Activated T-helper 17 cell treated with anti-CD3 and anti-CD28 coated beads, Interleukin-2, amount 50 U/mL, for 72 hours (primary cell): ENCODE measurements around the gene PACSIN2. TPM values are rescaled to one million over a fixed set of nuclear protein-coding genes. Genes with fewer than 3 reads are reported as not detected.
A peak's percentile ranks its signal among the peaks of the same experiment; 100 is the strongest.
"Not testable (repeated sequence)": the region's sequence is repeated elsewhere in the genome, so short reads cannot be mapped to it uniquely, and the experiment has no call there.

Experiments
- ATAC-seq: fragments of 150-1000 bp; cut with Tn5 transposase; replicated peaks from 2 replicates; pipeline ENCODE4 v1.10.0; 2021; ENCODE audit warnings: mild to moderate bottlenecking, moderate library complexity
- H3K27ac Mint-ChIP-seq: one replicate; pipeline ENCODE4 v1.8.0; 2022; ENCODE audit warnings: mixed read lengths
- H3K27me3 Mint-ChIP-seq: one replicate; pipeline ENCODE4 v1.8.0; 2022; ENCODE audit warnings: mixed read lengths
- H3K36me3 Mint-ChIP-seq: one replicate; pipeline ENCODE4 v1.8.0; 2022; ENCODE audit warnings: low read depth, mild to moderate bottlenecking, mixed read lengths
- H3K4me1 Mint-ChIP-seq: one replicate; pipeline ENCODE4 v1.8.0; 2022; ENCODE audit warnings: mixed read lengths
- H3K4me3 Mint-ChIP-seq: one replicate; pipeline ENCODE4 v1.8.0; 2022; ENCODE audit warnings: mild to moderate bottlenecking, mixed read lengths
- H3K9me3 Mint-ChIP-seq: one replicate; pipeline ENCODE4 v1.8.0; 2022; ENCODE audit warnings: mixed read lengths
- total RNA-seq, 2 donors: library from RNA; stranded (reverse); gene quantifications; one replicate each; pipeline ENCODE4 v1.2.3, GENCODE V29; 2022

PACSIN2 gene
- total RNA-seq, 2 donors from 2014 or later, result 22.9 to 26.3 TPM

DNA sequence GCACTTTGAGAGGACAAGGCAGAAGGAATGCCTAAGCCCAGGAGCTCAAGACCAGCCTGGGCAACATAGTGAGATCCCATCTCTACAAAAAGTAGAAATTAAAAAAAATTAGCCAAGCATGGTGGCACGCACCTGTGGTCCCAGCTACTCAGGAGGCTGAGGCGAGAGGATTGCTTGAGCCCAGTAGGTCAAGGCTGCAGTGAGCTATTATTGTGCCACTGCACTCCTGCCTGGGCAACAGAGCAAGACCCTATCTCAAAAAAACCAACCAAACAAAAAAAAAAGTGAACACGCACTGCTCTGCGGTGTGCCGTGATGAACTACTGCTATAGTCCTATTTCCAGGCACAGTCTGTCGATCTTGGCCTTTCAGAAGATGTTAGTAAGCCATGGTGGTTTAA lies 97.6 kb downstream of the PACSIN2 start:
- not testable (repeated sequence) for H3K9me3 Mint-ChIP-seq, H3K27me3 Mint-ChIP-seq, H3K27ac Mint-ChIP-seq, ATAC-seq, H3K36me3 Mint-ChIP-seq, H3K4me3 Mint-ChIP-seq
- peaks cover 13% of the 10 kb centered on the region for H3K4me1 Mint-ChIP-seq

DNA sequence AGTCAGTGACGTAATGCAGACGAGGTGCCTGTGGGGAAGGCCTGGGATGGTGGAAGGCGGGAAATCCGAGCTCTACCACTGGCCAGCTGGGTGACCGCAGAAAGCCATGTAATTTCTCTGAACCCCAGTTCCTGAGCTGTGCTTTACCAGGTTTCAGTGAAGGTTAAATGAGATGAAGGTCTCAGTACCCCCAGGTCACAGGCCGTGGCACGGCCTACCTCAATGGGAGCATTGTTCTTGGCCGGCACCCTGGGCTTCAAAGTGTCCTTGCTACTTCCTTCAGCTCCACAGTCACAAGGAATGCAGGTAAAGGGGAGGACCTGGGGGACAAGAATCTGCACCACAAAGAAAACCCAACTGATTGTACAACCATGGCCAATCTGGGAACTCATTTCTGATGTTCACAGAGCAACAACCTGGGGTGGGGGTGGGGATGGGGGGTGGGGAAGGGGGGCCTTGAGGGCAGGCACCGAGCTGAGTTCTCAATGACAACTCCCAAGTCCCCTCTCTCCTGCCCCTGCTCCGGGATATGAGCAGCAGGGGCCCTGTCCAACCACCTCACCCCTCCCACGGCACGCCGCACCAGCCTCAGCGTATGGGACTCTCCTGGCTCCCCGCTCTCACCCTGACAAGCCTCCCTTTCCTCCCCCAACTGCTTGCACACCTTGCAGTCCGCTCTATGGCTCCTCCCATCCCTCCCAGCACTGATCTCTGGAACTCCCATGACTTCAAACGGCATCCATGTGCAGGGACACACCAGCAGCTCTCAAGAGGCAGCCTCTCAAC lies 98.8 kb downstream of the PACSIN2 start:
- Mint-ChIP-seq H3K4me3 (no peak overlapping the region), H3K4me1 (peaks cover 13% of the 10 kb centered on the region), H3K9me3 (no peaks in the 10 kb centered on the region), H3K27me3 (no peaks in the 10 kb centered on the region), H3K27ac (peak overlapping the region; percentile 52), H3K36me3 (peaks cover 7% of the 10 kb centered on the region)
- no peak for ATAC-seq

DNA sequence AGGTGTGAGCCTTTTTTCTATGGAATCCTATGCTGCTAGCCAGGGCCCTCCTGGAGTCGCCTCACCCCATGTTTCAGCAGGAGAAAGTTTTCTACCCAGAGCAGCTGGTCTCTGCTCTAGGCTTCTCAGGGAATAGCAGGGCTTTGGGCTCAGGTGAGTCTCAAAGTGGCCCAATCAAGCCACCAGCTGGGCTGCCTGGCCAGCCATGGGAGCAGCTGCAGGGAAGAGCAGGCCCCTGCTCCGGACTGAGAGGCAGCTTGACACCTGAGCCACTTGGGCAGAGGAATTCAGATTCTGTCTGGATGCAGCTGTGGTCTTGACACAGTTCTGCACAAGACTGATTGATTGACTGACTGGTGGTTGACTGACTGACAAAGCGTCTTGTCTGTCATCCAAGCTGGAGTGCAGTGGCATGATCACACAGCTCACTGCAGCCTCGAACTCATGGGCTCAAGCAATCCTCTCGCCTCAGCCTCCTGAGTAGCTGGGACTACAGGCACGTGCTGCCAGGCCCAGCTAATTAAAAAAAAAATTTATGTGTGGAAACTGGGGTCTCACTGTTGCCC lies 100.4 kb downstream of the PACSIN2 start:
- no peak for ATAC-seq

DNA sequence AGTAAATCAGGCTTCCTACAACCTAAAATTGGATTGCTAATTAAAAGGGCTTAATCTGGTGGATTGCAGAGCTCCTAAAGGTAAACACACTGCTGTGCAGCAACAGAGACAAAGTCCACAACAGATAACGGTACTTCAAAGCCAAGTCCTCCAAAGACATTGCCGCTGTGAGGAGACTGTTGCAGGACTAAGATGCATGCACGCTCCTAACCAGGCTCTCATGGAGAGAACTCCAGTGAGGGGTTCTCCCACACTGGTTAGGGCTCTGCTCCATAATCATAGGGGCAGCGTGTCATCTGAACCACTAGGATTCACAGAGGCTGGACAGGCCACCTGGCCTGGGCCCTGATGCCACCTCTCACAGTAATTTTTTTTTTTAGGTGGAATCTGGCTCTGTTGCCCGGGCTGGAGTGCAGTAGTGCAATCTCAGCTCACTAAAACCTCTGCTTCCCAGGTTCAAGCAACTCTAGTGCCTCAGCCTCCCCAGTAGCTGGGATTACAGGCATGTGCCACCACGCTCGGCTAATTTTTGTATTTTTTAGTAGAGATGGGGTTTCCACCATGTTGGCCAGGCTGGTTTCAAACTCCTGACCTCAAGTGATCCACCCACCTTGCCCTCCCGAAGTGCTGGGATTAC lies 101.0 kb downstream of the PACSIN2 start:
- no peak for ATAC-seq
- H3K9me3 Mint-ChIP-seq, result no peaks in the 10 kb centered on the region
- no peak overlapping the region for H3K4me3 Mint-ChIP-seq
- H3K27ac Mint-ChIP-seq, result no peak overlapping the region
- peaks cover 13% of the 10 kb centered on the region for H3K4me1 Mint-ChIP-seq
- H3K27me3 Mint-ChIP-seq, result no peaks in the 10 kb centered on the region
- H3K36me3 Mint-ChIP-seq, result peaks cover 16% of the 10 kb centered on the region

More for the DNA sequence above, 100.4 kb downstream of the PACSIN2 start:
- Mint-ChIP-seq H3K27me3 (no peaks in the 10 kb centered on the region), H3K4me1 (peaks cover 13% of the 10 kb centered on the region), H3K4me3 (no peak overlapping the region), H3K27ac (no peak overlapping the region), H3K36me3 (peaks cover 10% of the 10 kb centered on the region), H3K9me3 (no peaks in the 10 kb centered on the region)

DNA sequence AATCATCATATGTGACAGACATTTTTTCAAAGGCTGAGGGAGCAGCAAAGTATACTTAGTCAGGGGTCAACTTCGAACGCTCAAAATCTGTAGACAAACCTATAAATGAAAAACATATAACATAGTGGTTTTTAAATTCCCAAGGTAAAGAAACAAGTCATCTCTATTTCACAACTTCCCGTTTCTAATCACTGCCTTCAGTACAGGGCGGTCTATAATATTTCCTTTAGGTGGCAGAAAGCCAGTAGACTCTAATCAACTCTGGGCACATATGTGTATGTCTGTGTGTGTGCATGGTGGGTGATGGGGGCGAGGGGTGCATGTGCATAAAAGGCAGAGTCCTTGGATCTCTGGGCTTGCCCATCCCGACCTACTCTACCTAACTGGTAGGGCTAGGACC lies 102.9 kb downstream of the PACSIN2 start:
- H3K4me1 Mint-ChIP-seq, result peaks cover 12% of the 10 kb centered on the region
- no peak overlapping the region for H3K27ac Mint-ChIP-seq
- no peaks in the 10 kb centered on the region for H3K27me3 Mint-ChIP-seq
- H3K4me3 Mint-ChIP-seq, result no peak overlapping the region
- ATAC-seq, result no peak
- peaks cover 23% of the 10 kb centered on the region for H3K36me3 Mint-ChIP-seq
- no peaks in the 10 kb centered on the region for H3K9me3 Mint-ChIP-seq

DNA sequence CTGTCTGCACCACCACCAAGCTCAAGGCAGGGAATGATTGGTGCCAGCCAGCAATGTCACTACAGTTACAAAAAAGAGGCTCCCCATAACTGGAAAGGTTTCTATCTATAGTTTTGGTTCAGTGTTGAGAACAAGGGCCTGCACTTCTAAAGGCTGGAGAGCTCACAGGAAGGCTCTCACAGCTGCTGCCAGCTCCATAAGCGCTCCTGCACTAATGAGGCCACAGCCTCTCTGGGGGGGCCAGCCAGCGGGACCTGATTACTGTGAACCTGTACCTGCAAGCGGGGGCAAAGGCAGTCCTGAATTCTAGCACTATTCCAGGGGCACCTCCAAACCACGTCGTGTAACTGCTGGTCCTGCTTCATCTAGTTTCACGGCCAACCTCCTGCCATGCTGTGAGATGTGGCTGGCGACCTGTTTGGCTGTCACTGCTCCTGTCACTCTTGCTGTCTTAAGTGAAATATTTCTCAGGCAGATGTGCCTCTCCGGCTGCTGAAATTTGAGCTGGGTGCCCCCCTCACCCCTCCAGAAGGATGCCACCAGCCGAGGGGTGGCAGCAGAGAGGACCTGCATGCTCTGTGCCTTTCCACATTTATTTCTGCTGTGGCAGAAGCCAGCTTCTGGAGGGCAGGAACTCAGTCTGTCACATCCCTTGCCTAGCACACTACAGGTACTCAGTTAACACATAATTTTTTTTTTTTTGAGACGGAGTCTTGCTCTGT lies 104.6 kb downstream of the PACSIN2 start:
- Mint-ChIP-seq H3K4me3 (no peak overlapping the region), H3K9me3 (no peaks in the 10 kb centered on the region), H3K4me1 (peaks cover 2% of the 10 kb centered on the region), H3K36me3 (peaks cover 23% of the 10 kb centered on the region), H3K27ac (no peak overlapping the region), H3K27me3 (no peaks in the 10 kb centered on the region)
- ATAC-seq, result no peak

DNA sequence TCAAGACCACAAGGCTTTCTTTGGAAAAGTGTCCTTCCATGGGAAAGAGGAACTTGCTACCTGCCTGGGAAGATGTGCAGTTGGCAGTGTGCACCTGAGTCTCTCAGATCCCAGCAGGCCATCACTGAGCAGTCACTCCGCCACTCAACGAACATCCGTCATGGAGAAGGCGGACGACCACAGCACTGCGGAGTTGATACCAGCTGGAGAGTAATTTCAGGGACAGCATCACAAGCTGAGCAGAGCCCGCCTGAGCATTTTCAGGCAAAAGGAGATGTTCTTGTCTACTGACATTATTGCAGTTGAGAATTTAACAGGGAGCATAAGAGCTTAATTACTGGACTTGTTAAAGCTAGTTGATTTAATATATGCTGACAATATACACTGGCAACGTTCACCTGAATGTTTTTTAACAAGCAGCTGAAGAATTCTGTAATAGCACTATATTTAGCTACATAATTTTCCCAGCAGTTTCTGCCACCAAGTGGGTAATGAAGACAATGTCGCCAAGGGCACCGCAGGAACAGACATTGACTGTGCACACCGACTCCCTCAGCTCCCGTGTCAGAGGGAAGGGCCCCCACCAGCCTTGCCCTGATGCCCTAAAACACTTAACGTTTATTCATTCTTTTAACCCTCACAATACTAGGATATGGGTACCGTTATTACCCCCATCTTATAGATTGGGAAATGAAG lies 105.4 kb downstream of the PACSIN2 start:
- Mint-ChIP-seq H3K9me3 (no peaks in the 10 kb centered on the region), H3K4me3 (no peak overlapping the region), H3K27me3 (no peaks in the 10 kb centered on the region), H3K27ac (no peak overlapping the region), H3K4me1 (no peaks in the 10 kb centered on the region), H3K36me3 (peaks cover 23% of the 10 kb centered on the region)
- no peak for ATAC-seq

DNA sequence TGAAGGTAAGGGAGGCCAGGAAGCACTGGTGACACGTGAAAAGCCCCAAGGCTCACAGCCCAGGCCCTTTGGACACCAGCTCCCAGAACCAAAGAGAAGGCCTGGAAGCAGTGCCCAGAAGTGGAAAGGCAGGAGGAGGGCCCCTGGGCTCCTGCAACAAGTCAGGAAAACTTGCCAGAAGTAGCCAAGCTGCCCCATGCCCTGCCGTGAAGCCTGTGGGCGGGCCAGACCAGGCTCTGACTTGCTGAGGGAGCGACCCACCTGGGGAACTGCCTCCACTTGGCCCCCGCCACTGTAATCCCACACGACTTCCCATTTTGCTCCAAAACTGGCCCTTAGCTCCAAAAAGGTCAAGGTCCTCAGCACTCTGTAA lies 106.6 kb downstream of the PACSIN2 start:
- H3K27me3 Mint-ChIP-seq, result no peaks in the 10 kb centered on the region
- H3K4me1 Mint-ChIP-seq, result no peaks in the 10 kb centered on the region
- no peak overlapping the region for H3K4me3 Mint-ChIP-seq
- no peak overlapping the region for H3K27ac Mint-ChIP-seq
- ATAC-seq, result no peak
- no peaks in the 10 kb centered on the region for H3K9me3 Mint-ChIP-seq
- H3K36me3 Mint-ChIP-seq, result peaks cover 23% of the 10 kb centered on the region

DNA sequence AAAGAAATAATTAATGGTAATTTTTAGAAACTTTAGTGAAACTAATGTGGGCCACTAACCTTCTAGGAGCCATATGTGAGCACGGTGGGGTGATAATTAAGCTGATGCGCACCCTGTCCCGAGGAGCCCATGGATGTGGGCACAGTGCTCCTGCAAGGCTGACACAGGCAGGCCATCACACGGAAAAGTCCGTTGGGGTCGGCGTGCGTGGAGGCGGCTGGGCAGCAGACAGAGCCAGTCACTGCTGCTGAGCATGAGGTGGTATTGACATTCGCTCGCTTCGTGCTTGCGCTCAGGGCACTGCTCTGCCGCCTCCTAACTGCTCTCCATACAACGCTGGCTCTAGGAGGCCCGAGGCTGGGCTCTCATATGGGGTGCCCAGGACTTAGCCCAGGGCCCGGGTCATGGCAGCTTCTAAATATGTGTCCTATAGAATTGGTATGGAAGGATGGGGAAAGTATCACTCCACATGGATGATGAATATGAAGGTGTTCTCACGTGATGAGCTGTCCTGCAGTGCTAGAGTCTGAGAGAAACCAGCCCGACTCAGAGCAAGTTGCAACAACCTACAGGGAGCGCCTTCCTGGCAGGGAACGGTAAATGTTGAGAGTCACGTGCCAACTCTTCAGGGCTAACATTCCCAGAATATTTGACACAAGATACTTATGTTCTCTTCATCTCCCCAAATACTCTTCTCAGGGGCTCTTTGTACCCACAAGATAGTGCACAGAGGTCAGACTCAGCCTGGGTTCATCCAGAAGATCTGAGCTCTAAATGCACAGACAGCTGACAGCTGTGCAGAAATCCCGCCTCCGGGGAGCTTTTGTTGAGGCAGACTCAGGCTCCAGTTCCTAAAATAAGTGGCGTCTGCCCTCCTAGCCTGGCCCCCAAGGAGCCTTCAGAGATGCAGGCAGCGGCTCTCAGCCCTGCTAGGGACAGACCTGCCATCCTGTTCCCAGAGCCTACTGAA lies 107.3 kb downstream of the PACSIN2 start:
- no peak for ATAC-seq
- Mint-ChIP-seq H3K36me3 (peaks cover 23% of the 10 kb centered on the region), H3K4me1 (no peaks in the 10 kb centered on the region), H3K9me3 (no peaks in the 10 kb centered on the region), H3K27me3 (no peaks in the 10 kb centered on the region), H3K4me3 (no peak overlapping the region), H3K27ac (no peak overlapping the region)

DNA sequence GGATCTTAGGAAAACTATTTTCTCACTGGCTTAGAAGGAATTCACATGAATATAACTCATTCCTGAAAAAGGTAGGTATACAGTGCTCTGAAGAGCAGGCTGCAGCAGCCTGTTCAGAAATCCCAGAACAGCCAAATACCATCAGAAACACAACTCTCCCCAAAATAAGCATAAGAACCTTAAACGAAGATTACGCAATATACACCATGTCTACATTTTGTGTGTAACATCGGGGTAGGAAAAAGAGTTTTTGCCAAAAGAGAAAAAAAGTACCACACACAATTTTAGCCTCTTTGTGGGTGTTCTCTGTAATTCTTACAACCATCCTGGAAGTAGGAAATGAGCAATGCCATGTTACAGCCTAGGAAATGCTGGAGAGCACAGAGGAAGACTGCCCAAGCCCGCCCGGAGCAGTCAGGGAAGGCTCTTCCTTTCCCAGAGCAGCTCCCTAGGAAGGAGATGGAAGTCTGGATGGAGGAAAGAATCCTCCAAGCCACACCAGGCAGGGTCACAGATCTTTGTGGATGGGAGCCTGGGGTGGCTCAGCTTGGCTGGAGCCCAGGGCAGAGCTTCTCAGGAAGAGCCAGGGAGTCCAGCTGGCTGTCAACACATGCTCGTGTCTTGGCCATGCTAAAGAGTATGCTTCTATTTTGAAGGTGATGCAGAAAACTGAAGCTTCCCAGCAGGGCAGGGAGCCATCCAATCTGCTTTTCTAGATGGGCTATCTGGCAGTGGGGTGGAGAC lies 108.2 kb downstream of the PACSIN2 start:
- Mint-ChIP-seq H3K4me1 (no peaks in the 10 kb centered on the region), H3K36me3 (peaks cover 22% of the 10 kb centered on the region), H3K4me3 (no peak overlapping the region), H3K9me3 (no peaks in the 10 kb centered on the region), H3K27me3 (no peaks in the 10 kb centered on the region), H3K27ac (peak overlapping the region; percentile 50)
- no peak for ATAC-seq

DNA sequence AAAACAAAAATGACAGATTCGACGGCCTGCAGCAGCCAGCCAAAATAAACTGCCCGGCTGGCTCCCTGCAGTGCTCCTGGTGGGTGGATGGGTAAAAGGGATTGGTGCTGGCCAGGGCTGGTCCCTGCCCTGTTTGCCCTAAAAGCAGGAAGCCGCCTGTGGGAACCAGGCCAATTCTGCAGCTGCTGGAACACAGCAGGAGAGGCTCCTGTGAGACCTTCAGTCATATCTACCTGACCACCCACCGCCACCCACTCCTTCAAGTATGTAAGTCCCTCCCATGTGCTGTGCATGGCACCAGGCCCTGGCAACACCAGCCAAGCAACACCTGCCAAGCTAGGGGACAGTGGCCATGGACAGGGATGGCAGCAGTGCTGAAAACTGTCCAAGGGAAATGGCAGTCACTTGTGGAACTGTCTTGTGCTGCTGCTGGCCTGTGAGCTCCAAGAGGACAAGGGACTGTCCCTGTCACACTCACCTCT lies 109.2 kb downstream of the PACSIN2 start:
- H3K4me3 Mint-ChIP-seq, result no peak overlapping the region
- no peak for ATAC-seq
- H3K27ac Mint-ChIP-seq, result no peak overlapping the region
- H3K4me1 Mint-ChIP-seq, result no peaks in the 10 kb centered on the region
- peaks cover 14% of the 10 kb centered on the region for H3K36me3 Mint-ChIP-seq
- no peaks in the 10 kb centered on the region for H3K9me3 Mint-ChIP-seq
- H3K27me3 Mint-ChIP-seq, result no peaks in the 10 kb centered on the region

DNA sequence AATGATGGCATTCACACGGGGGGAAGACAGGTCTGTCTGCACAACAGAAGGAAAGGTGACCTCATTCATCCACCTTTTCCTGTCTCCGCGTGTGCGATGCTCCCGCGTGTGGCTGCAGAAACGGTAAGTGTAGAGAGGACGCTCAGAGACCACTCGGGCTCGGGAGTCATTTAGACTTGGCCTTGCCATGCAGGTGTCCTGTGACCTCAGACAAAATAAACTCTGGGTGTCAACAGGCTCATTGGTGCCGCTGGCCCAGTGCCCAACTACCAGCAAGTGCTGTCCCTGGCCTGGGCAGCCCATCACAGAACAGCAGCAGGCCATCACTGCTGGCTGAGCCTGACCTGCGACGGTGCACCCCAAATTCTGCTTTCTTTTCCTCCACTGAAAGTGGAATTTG lies 109.7 kb downstream of the PACSIN2 start:
- no peak overlapping the region for H3K27ac Mint-ChIP-seq
- H3K36me3 Mint-ChIP-seq, result peaks cover 14% of the 10 kb centered on the region
- no peak overlapping the region for H3K4me3 Mint-ChIP-seq
- no peaks in the 10 kb centered on the region for H3K9me3 Mint-ChIP-seq
- H3K4me1 Mint-ChIP-seq, result no peaks in the 10 kb centered on the region
- H3K27me3 Mint-ChIP-seq, result no peaks in the 10 kb centered on the region
- no peak for ATAC-seq

DNA sequence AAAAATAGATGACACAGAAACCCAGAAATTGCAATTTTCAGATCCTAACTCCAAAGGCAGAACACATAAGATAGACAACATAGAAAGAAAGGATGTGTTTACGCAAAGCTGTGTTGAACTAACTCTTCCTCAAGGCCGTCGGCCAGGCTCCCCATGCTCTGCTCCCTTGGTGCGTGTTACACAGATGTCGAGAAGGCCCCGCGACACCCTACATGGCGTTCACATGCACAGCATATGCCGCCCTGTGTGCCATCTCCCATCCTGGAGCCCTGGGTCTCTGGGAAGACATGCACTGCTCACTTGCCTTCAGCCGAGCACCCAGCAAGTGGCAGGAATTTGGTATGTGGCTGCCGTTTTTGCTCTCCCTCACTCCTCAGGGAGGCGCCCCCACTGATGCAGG lies 110.9 kb downstream of the PACSIN2 start:
- Mint-ChIP-seq H3K36me3 (peaks cover 7% of the 10 kb centered on the region), H3K9me3 (no peaks in the 10 kb centered on the region), H3K27me3 (no peaks in the 10 kb centered on the region), H3K4me1 (no peaks in the 10 kb centered on the region), H3K27ac (no peak overlapping the region), H3K4me3 (no peak overlapping the region)
- ATAC-seq, result no peak
